Measurements from ENCODE around the gene MEPE. TPM values are rescaled to one million over a fixed set of nuclear protein-coding genes. Genes with fewer than 3 reads are reported as not detected.

Gene MEPE
- total RNA-seq, 1 experiment from 2014 or later: not detected

GRCh38 chr4:87851332-87851731 lies 18.6 kb downstream of the MEPE start:
- ChIA-PET RAD21 (ENCODE audit: low non-redundant PET in 1 of 2, low total read pairs in 2 of 2, uncharacterized antibody in 2 of 2, unreplicated experiment in 2 of 2) (no interaction called here), POLR2A (no interaction called here), CTCF (interaction anchor here (1.2 to 2.3 kb wide), 3 partner anchors 13 to 361 kb away, joined by 3 to 49 read pairs (median 18); no protein-coding TSS in a partner anchor)
- H3K4me2 ChIP-seq (ENCODE audit: low read length): no peak overlapping the region
- H3K9me2 ChIP-seq (ENCODE audit: insufficient read depth): no peaks in the 10 kb centered on the region
- H3K27me3 ChIP-seq (ENCODE audit: insufficient read depth, low read length): no peaks in the 10 kb centered on the region
- intact Hi-C loops (cut with micrococcal nuclease): loop anchor here (10.0 kb wide), 1 partner anchor 663 kb away; no protein-coding TSS in a partner anchor
- H3K36me3 ChIP-seq (ENCODE audit: control insufficient read depth in 1 of 2, insufficient read depth in 2 of 2, low read length in 2 of 2): no peaks in the 10 kb centered on the region
- TF ChIP-seq YY1 (IDR thresholded peaks at IDR 0.05; ENCODE audit: extremely low read depth, insufficient replicate concordance, low read depth, low read length) (no peak), SIN3A (IDR thresholded peaks at IDR 0.05; ENCODE audit: low read depth) (no peak), EGR1 (IDR thresholded peaks at IDR 0.05; ENCODE audit: low read depth) (no peak), SRF (IDR thresholded peaks at IDR 0.05; ENCODE audit: low read depth) (no peak), EZH2phosphoT487 (IDR thresholded peaks at IDR 0.05; ENCODE audit: borderline replicate concordance) (no peak), TCF7L2 (IDR thresholded peaks at IDR 0.05; ENCODE audit: borderline replicate concordance, extremely low read depth, insufficient read depth, insufficient read length) (no peak), CBX3 (IDR thresholded peaks at IDR 0.05; ENCODE audit: low read depth) (no peak), CEBPB (IDR thresholded peaks at IDR 0.05; ENCODE audit: low read depth) (no peak), FOSL1 (IDR thresholded peaks at IDR 0.05; ENCODE audit: low read depth) (no peak), EZH2 (IDR thresholded peaks at IDR 0.05) (no peak)
- no peaks in the 10 kb centered on the region for H4K20me1 ChIP-seq (ENCODE audit: insufficient read depth)
- no peak overlapping the region for H3K4me3 ChIP-seq (replicated peaks in 1 of 2; ENCODE audit: low read depth in 1 of 2, low read length in 2 of 2)
- no peaks in the 10 kb centered on the region for H3K9me3 ChIP-seq (ENCODE audit: control insufficient read depth in 1 of 2, insufficient read depth in 1 of 2, low read depth in 1 of 2, low read length in 2 of 2)
- DNase-seq (ENCODE audit: low read depth, low spot score): no peak
- H3K4me1 ChIP-seq (ENCODE audit: control insufficient read depth in 1 of 2, insufficient read depth in 2 of 2, low read length in 2 of 2): peaks cover 0 to 6% of the 10 kb centered on the region in 2 experiments; a peak in 3 of 4 replicates
- no peak overlapping the region for H3K27ac ChIP-seq (ENCODE audit: low read depth, low read length)
- no peak overlapping the region for H3K9ac ChIP-seq (ENCODE audit: low read length)
- no TSS peak for BruUV-seq (replicated peaks)
- H2AFZ ChIP-seq (ENCODE audit: low read depth, low read length, poor library complexity, severe bottlenecking): no peak overlapping the region
- H3K79me2 ChIP-seq (ENCODE audit: insufficient read depth, low read length): no peaks in the 10 kb centered on the region
- ATAC-seq: no peak

DNA sequence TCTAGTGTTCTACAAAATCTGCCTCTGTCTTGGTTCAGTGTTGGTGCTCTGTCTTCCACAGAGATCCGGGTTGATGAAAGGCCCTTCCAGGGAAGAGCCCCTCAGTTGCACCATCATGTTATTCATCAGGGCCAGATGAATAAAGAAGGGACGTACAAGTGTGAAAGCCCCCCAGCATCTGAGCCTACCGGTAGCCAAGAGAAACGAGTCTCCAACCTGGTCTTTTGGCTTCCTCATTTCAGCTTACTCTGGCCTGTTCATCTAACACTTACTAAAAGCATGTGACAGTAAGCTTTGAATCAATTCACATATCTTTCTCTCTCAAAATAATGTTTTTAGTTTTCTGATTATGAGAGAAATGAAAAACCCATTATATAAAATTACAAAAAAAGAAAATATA lies 19.2 kb downstream of the MEPE start:
- no peak overlapping the region for H2AFZ ChIP-seq (ENCODE audit: low read depth, low read length, poor library complexity, severe bottlenecking)

More for the DNA sequence above, 19.2 kb downstream of the MEPE start:
- Histone ChIP-seq H3K4me2 (ENCODE audit: low read length) (no peak overlapping the region), H3K36me3 (ENCODE audit: control insufficient read depth in 1 of 2, insufficient read depth in 2 of 2, low read length in 2 of 2) (no peaks in the 10 kb centered on the region), H3K27ac (ENCODE audit: low read depth, low read length) (no peak overlapping the region), H3K4me3 (replicated peaks in 1 of 2; ENCODE audit: low read depth in 1 of 2, low read length in 2 of 2) (no peak overlapping the region), H3K9me2 (ENCODE audit: insufficient read depth) (no peaks in the 10 kb centered on the region), H3K4me1 (ENCODE audit: control insufficient read depth in 1 of 2, insufficient read depth in 2 of 2, low read length in 2 of 2) (peaks cover 0 to 6% of the 10 kb centered on the region in 2 experiments; a peak in 3 of 4 replicates), H3K9me3 (ENCODE audit: control insufficient read depth in 1 of 2, insufficient read depth in 1 of 2, low read depth in 1 of 2, low read length in 2 of 2) (no peaks in the 10 kb centered on the region), H3K9ac (ENCODE audit: low read length) (no peak overlapping the region), H4K20me1 (ENCODE audit: insufficient read depth) (no peaks in the 10 kb centered on the region), H3K27me3 (ENCODE audit: insufficient read depth, low read length) (no peaks in the 10 kb centered on the region), H3K79me2 (ENCODE audit: insufficient read depth, low read length) (no peaks in the 10 kb centered on the region)
- intact Hi-C loops (cut with micrococcal nuclease): loop anchor here (10.0 kb wide), 1 partner anchor 663 kb away; no protein-coding TSS in a partner anchor
- ATAC-seq (no peak), DNase-seq (ENCODE audit: low read depth, low spot score) (no peak)
- TF ChIP-seq EGR1 (IDR thresholded peaks at IDR 0.05; ENCODE audit: low read depth) (no peak), POLR2AphosphoS5 (IDR thresholded peaks at IDR 0.05; ENCODE audit: low read depth, low read length) (no peak), ELF1 (IDR thresholded peaks at IDR 0.05; ENCODE audit: borderline replicate concordance, low read depth) (no peak), ATF3 (IDR thresholded peaks at IDR 0.05) (no peak), TCF7L2 (IDR thresholded peaks at IDR 0.05; ENCODE audit: borderline replicate concordance, extremely low read depth, insufficient read depth, insufficient read length) (no peak), EZH2phosphoT487 (IDR thresholded peaks at IDR 0.05; ENCODE audit: borderline replicate concordance) (no peak), ZNF274 (IDR thresholded peaks at IDR 0.05; ENCODE audit: low read depth, low read length) (no peak)
- no TSS peak for BruUV-seq (replicated peaks)
- ChIA-PET POLR2A (interaction anchor here (0.6 kb wide), 1 partner anchor 373 kb away, joined by 3 read pairs; no protein-coding TSS in a partner anchor), CTCF (interaction anchor here (1.2 to 2.3 kb wide), 6 partner anchors 14 to 360 kb away, joined by 3 to 49 read pairs (median 16); no protein-coding TSS in a partner anchor), RAD21 (ENCODE audit: low non-redundant PET in 1 of 2, low total read pairs in 2 of 2, uncharacterized antibody in 2 of 2, unreplicated experiment in 2 of 2) (interaction anchor here (1.4 to 2.3 kb wide), 3 partner anchors 134 to 360 kb away, joined by 5 to 15 read pairs (median 5); no protein-coding TSS in a partner anchor)
